Measurements from ENCODE around the gene DOCK10. TPM values are rescaled to one million over a fixed set of nuclear protein-coding genes. Genes with fewer than 3 reads are reported as not detected.
A peak's percentile ranks its signal among the peaks of the same experiment; 100 is the strongest.

DOCK10 gene
- polyA plus RNA-seq, 1 experiment, result 53.0 TPM

GRCh38 chr2:224927646-224928173 is 114.6 kb downstream of the DOCK10 start:
- ChIA-PET CTCF (interaction anchor here (0.6 to 3.3 kb wide), 5 partner anchors 13 to 1333 kb away, joined by 3 to 11 read pairs (median 3); no protein-coding TSS in a partner anchor), POLR2A (interaction anchor here (0.6 to 1.8 kb wide), 5 partner anchors 11 to 45 kb away, joined by 3 to 16 read pairs (median 8); no protein-coding TSS in a partner anchor)
- H3K27me3 ChIP-seq (ENCODE audit: control insufficient read depth, insufficient read depth, low read length), result no peaks in the 10 kb centered on the region
- no peak overlapping the region for H3K4me3 ChIP-seq (ENCODE audit: low read depth, low read length)
- no peaks in the 10 kb centered on the region for H3K9me3 ChIP-seq (ENCODE audit: control insufficient read depth, insufficient read depth, low read length)
- DNase-seq (ENCODE audit: low read depth, low spot score), result peak; percentile 60
- peak overlapping the region; percentile 86 for H3K27ac ChIP-seq (ENCODE audit: low read depth, low read length)
- no peak for TF ChIP-seq CTCF (IDR thresholded peaks at IDR 0.05; ENCODE audit: low read depth, low read length)

GRCh38 chr2:224927011-224927410 is 115.3 kb downstream of the DOCK10 start:
- H3K27me3 ChIP-seq (ENCODE audit: control insufficient read depth, insufficient read depth, low read length), result no peaks in the 10 kb centered on the region
- ChIA-PET CTCF (interaction anchor here (0.6 to 3.3 kb wide), 5 partner anchors 12 to 1332 kb away, joined by 3 to 11 read pairs (median 3); no protein-coding TSS in a partner anchor), POLR2A (interaction anchor here (0.6 to 1.8 kb wide), 5 partner anchors 12 to 44 kb away, joined by 3 to 16 read pairs (median 8); no protein-coding TSS in a partner anchor)
- no peak for DNase-seq (ENCODE audit: low read depth, low spot score)
- H3K9me3 ChIP-seq (ENCODE audit: control insufficient read depth, insufficient read depth, low read length), result no peaks in the 10 kb centered on the region
- peak overlapping the region; percentile 86 for H3K27ac ChIP-seq (ENCODE audit: low read depth, low read length)
- no peak for TF ChIP-seq CTCF (IDR thresholded peaks at IDR 0.05; ENCODE audit: low read depth, low read length)
- no peak overlapping the region for H3K4me3 ChIP-seq (ENCODE audit: low read depth, low read length)

GRCh38 chr2:224925810-224926100 is 116.5 kb downstream of the DOCK10 start:
- peak overlapping the region; percentile 78 for H3K27ac ChIP-seq (ENCODE audit: low read depth, low read length)
- H3K9me3 ChIP-seq (ENCODE audit: control insufficient read depth, insufficient read depth, low read length), result no peaks in the 10 kb centered on the region
- DNase-seq (ENCODE audit: low read depth, low spot score), result no peak
- ChIA-PET CTCF (interaction anchor here (3.3 kb wide), 1 partner anchor 76 kb away, joined by 11 read pairs; no protein-coding TSS in a partner anchor), POLR2A (interaction anchor here (0.6 kb wide), 1 partner anchor 87 kb away, joined by 3 read pairs; no protein-coding TSS in a partner anchor)
- TF ChIP-seq CTCF (IDR thresholded peaks at IDR 0.05; ENCODE audit: low read depth, low read length), result no peak
- H3K27me3 ChIP-seq (ENCODE audit: control insufficient read depth, insufficient read depth, low read length), result no peaks in the 10 kb centered on the region
- no peak overlapping the region for H3K4me3 ChIP-seq (ENCODE audit: low read depth, low read length)

- Histone ChIP-seq H3K27ac (ENCODE audit: low read depth, low read length) (no peak overlapping the region), H3K9me3 (ENCODE audit: control insufficient read depth, insufficient read depth, low read length) (no peaks in the 10 kb centered on the region), H3K27me3 (ENCODE audit: control insufficient read depth, insufficient read depth, low read length) (no peaks in the 10 kb centered on the region), H3K4me3 (ENCODE audit: low read depth, low read length) (no peak overlapping the region)
- no peak for TF ChIP-seq CTCF (IDR thresholded peaks at IDR 0.05; ENCODE audit: low read depth, low read length)
- no peak for DNase-seq (ENCODE audit: low read depth, low spot score)
- ChIA-PET CTCF (interaction anchor here (3.3 kb wide), 1 partner anchor 77 kb away, joined by 11 read pairs; no protein-coding TSS in a partner anchor), POLR2A (interaction anchor here (0.6 kb wide), 1 partner anchor 86 kb away, joined by 3 read pairs; no protein-coding TSS in a partner anchor)
Measured at GRCh38 chr2:224925061-224925809, 117.0 kb downstream of the DOCK10 start.

- Histone ChIP-seq H3K27ac (ENCODE audit: low read depth, low read length) (no peak overlapping the region), H3K4me3 (ENCODE audit: low read depth, low read length) (no peak overlapping the region), H3K9me3 (ENCODE audit: control insufficient read depth, insufficient read depth, low read length) (no peaks in the 10 kb centered on the region), H3K27me3 (ENCODE audit: control insufficient read depth, insufficient read depth, low read length) (no peaks in the 10 kb centered on the region)
- DNase-seq (ENCODE audit: low read depth, low spot score), result no peak
- CTCF ChIA-PET, result no interaction called here
- TF ChIP-seq CTCF (IDR thresholded peaks at IDR 0.05; ENCODE audit: low read depth, low read length), result no peak
- POLR2A ChIA-PET, result no interaction called here
Measured at GRCh38 chr2:224924631-224925030, 117.6 kb downstream of the DOCK10 start.
